K562 (cell line): ENCODE data around the gene GET4. TPM values are rescaled to one million over a fixed set of nuclear protein-coding genes. Genes with fewer than 3 reads are reported as not detected.

Experiments used
- ATAC-seq: fragments of 200-7000 bp; cut with Tn5 transposase; 3 replicates; pipeline ENCODE4 v1.9.1; 2020; ENCODE audit warnings: moderate library complexity
- BruUV-seq: library from RNA; stranded (reverse); fragments of 400-500 nt; replicated peaks from 2 replicates; lab custom pipeline; 2021; lab: Mats Ljungman, UMichigan
- CTCF ChIA-PET: fragments of 300-600 bp; formaldehyde crosslinking; extraction: SDS; loops from one replicate; lab custom pipeline; 2021; ENCODE audit warnings: low intra/inter-chr PET ratio; lab: Yijun Ruan, JAX
- POLR2A ChIA-PET: fragments of 300-600, 350-650 bp; sonication (Branson Sonifier 250); formaldehyde crosslinking; extraction: SDS; loops from one replicate; lab custom pipeline; 2021; ENCODE audit warnings: antibody characterized with exemption, inconsistent platforms; lab: Yijun Ruan, JAX
- DNase-seq, 4 experiments: peaks; one replicate each; pipeline versions ENCODE4 v3.0.0 to v3.0.0-alpha.2; 2011 to 2018; ENCODE audit warnings: low spot score in 3 of 4, mixed read lengths in 3 of 4; ENCODE audit errors: extremely low read depth in 1 of 4
- FAIRE-seq: peaks from 2 replicates; lab custom pipeline; 2011; peaks lifted over from hg19 to GRCh38; lab: Jason Lieb, UNC
- H2AFZ ChIP-seq: 2 replicates; pipeline ENCODE4 v1.6.0; 2011; ENCODE audit warnings: low read depth, low read length, control low read depth, inconsistent platforms
- H3K27ac ChIP-seq: fragments of 200-600 bp; 3 replicates; pipeline ENCODE4 v1.8.0; 2011; ENCODE audit warnings: low read depth, mild to moderate bottlenecking, control low read depth, inconsistent platforms, low read length, moderate library complexity, mixed read lengths; ENCODE audit errors: extremely low read depth
- H3K27me3 ChIP-seq, 2 experiments: fragments of 300-600 bp in 1 of 2; 2 replicates in 1 of 2; 3 replicates in 1 of 2; pipeline versions ENCODE4 v1.6.0 to v1.8.0; 2011; ENCODE audit warnings: inconsistent platforms in 2 of 2, low read length in 2 of 2, mild to moderate bottlenecking in 1 of 2, mixed read lengths in 1 of 2, moderate library complexity in 1 of 2; ENCODE audit not compliant: control insufficient read depth in 2 of 2, insufficient read depth in 2 of 2
- H3K36me3 ChIP-seq: fragments of 300-600 bp; 3 replicates; pipeline ENCODE4 v1.8.0; 2011; ENCODE audit warnings: mild to moderate bottlenecking, low read length, inconsistent platforms; ENCODE audit not compliant: control insufficient read depth, insufficient read depth
- H3K4me1 ChIP-seq, 2 experiments: fragments of 200-600 bp in 1 of 2; replicated peaks in 1 of 2; 2 replicates in 1 of 2; 3 replicates in 1 of 2; pipeline versions ENCODE4 v1.5.1 to v1.8.0; 2011; ENCODE audit warnings: inconsistent platforms in 2 of 2, low read length in 2 of 2, mild to moderate bottlenecking in 1 of 2, mixed read lengths in 1 of 2, moderate library complexity in 1 of 2; ENCODE audit not compliant: control insufficient read depth in 2 of 2, insufficient read depth in 2 of 2
- H3K4me2 ChIP-seq: 2 replicates; pipeline ENCODE4 v1.6.1; 2011; ENCODE audit warnings: low read length, control low read depth, inconsistent platforms, mixed read lengths; ENCODE audit not compliant: insufficient read depth
- H3K4me3 ChIP-seq: fragments of 200-600 bp; sonication (generic), shearing (Covaris generic); 2 replicates; pipeline ENCODE4 v1.5.1; 2016; ENCODE audit warnings: control low read depth, inconsistent platforms
- H3K79me2 ChIP-seq: fragments of 200-600 bp; 3 replicates; pipeline ENCODE4 v1.8.0; 2011; ENCODE audit warnings: low read length, inconsistent platforms; ENCODE audit not compliant: control insufficient read depth, insufficient read depth
- H3K9ac ChIP-seq, 2 experiments: 2 replicates each; pipeline versions ENCODE4 v1.6.0 to v1.6.1; 2011; ENCODE audit warnings: low read depth in 2 of 2, low read length in 2 of 2, control low read depth in 1 of 2, inconsistent platforms in 1 of 2, mild to moderate bottlenecking in 1 of 2, mixed read lengths in 1 of 2; ENCODE audit not compliant: insufficient read depth in 1 of 2
- H3K9me1 ChIP-seq: one replicate; pipeline ENCODE4 v1.6.0; 2011; ENCODE audit warnings: inconsistent platforms, mild to moderate bottlenecking, low read length, moderate library complexity; ENCODE audit not compliant: control insufficient read depth, insufficient read depth
- H3K9me3 ChIP-seq: replicated peaks from 2 replicates; pipeline ENCODE4 v1.5.1; 2011; ENCODE audit warnings: low read depth, low read length, inconsistent platforms; ENCODE audit not compliant: control insufficient read depth, insufficient read depth
- H4K20me1 ChIP-seq: replicated peaks from 2 replicates; pipeline ENCODE4 v1.6.1; 2011; ENCODE audit warnings: low read length, inconsistent platforms, mixed read lengths; ENCODE audit not compliant: control insufficient read depth, insufficient read depth
- ATF1 ChIP-seq, 2 experiments: fragments of 450-650 bp in 1 of 2; IDR thresholded peaks; 2 replicates each; pipeline ENCODE4 v1.6.1; 2016; ENCODE audit warnings: missing compliant biosample characterization in 1 of 2, missing genetic modification characterization in 1 of 2
- ATF7 ChIP-seq: fragments of 450-650 bp; IDR thresholded peaks from 2 replicates; pipeline ENCODE4 v1.7.1; 2014; ENCODE audit warnings: mild to moderate bottlenecking, moderate library complexity
- HEY1 ChIP-seq: fragments of 250-450 bp; sonication (Bioruptor Pico); IDR thresholded peaks from 2 replicates; pipeline ENCODE4 v1.5.0; 2020; ENCODE audit warnings: mild to moderate bottlenecking, moderate library complexity, borderline replicate concordance
- POLR2G ChIP-seq: fragments of 200-400 bp; formaldehyde crosslinking; IDR thresholded peaks from 2 replicates; pipeline ENCODE4 v1.6.1; 2017; ENCODE audit warnings: low read depth, mild to moderate bottlenecking, antibody characterized with exemption, low read length, moderate library complexity
- RBBP5 ChIP-seq: fragments of 200-600 bp; sonication (generic); IDR thresholded peaks from 2 replicates; pipeline ENCODE4 v1.6.1; 2012; ENCODE audit warnings: borderline replicate concordance, mild to moderate bottlenecking, low read length, control low read depth, inconsistent platforms; ENCODE audit not compliant: insufficient read depth, poor library complexity, severe bottlenecking
- STAG1 ChIP-seq: sonication (generic); formaldehyde crosslinking; IDR thresholded peaks from 2 replicates; pipeline ENCODE4 v1.5.0; 2020; ENCODE audit warnings: missing genetic modification reagents, borderline replicate concordance
- ZNF140 ChIP-seq: fragments of 250-450 bp; sonication (Bioruptor Pico); IDR thresholded peaks from 2 replicates; pipeline ENCODE4 v1.8.0; 2021; ENCODE audit warnings: moderate library complexity, mild to moderate bottlenecking, inconsistent platforms
- WGBS: fragments of 100-300 bp; shearing (Covaris generic); methylation state at CpG from one replicate; pipeline ENCODE4 v1.1.6; 2016; ENCODE audit warnings: low coverage, mixed read lengths; ENCODE audit not compliant: insufficient coverage; ENCODE audit errors: missing lambda C conversion rate; 5-methylcytosine and 5-hydroxymethylcytosine counted together
- in situ Hi-C: fragments of 300-500 bp; cut with MboI; formaldehyde crosslinking; loops from 4 replicates; pipeline ENCODE4 v1.15.0; 2018; ENCODE audit warnings: inconsistent platforms, mixed read lengths
- intact Hi-C: fragments of 100-400 bp; cut with micrococcal nuclease; formaldehyde crosslinking; loops from 2 replicates; pipeline ENCODE4 v1.14.2; 2022
- polyA plus RNA-seq, 8 experiments: library from polyadenylated mRNA; depleted of rRNA in 4 of 8; stranded (reverse) in 5 of 8; unstranded in 3 of 8; fragments of >200 nt; fragmentation: Nextera tagmentation in 2 of 8; fragmentation: Illumina TruSeq in 1 of 8; extraction: Ambion mirVana in 2 of 8; extraction: Trizol in 1 of 8; gene quantifications; 2 replicates each; pipeline versions ENCODE4 v1.2.1 to v1.2.3, GENCODE V29; 2011 to 2014; ENCODE audit warnings: inconsistent platforms in 1 of 8, missing spikeins in 1 of 8
- total RNA-seq, 7 experiments: library from RNA; depleted of rRNA in 6 of 7; stranded (reverse); fragments of >200 nt in 6 of 7; fragmentation: Illumina TruSeq in 2 of 7; extraction: Trizol in 2 of 7; gene quantifications; 2 replicates each; pipeline versions ENCODE4 v1.2.1 to v1.2.3, GENCODE V29; 2011 to 2021; ENCODE audit warnings: low replicate concordance in 1 of 7

The GET4 gene
- total and polyA plus RNA-seq, 9 of the 15 experiments (the other 6 are each of a cell fraction or from before 2014, with no cell fraction given): 0.99 to 122 (median 40.4) TPM

DNA sequence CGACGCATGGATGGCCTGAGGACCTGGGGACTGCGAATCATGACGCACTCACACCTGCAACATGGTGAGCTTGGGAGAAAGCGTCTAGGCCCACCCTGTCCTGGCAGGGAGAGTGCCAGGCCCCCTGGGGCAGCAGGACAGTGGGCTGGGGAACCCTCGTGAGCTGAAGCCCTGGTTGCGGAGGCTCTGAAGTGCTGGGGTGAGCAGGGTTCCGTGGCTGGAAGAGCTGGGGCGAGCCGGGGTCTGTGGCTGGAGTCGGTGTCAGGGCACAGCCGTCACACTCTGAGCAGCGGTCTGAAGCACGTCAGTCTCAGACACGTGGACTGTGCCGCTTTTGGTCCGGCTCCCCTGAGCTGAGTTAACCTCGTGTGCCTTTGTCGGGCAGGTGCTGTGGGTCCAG is 39.4 kb upstream of the GET4 start:
- Histone ChIP-seq H3K9ac (peak overlapping the region in 1 of 2 experiments; percentile 49; a peak in 2 of 4 replicates), H3K4me1 (peaks cover 11 to 28% of the 10 kb centered on the region in 2 experiments), H3K9me3 (no peaks in the 10 kb centered on the region), H3K27me3 (no peaks in the 10 kb centered on the region), H2AFZ (no peak overlapping the region), H3K79me2 (peaks cover 61% of the 10 kb centered on the region), H3K4me3 (no peak overlapping the region), H3K36me3 (peaks cover 62% of the 10 kb centered on the region; the same call in 2 of the 3 replicates), H3K4me2 (no peak overlapping the region), H3K27ac (no peak overlapping the region), H4K20me1 (peaks cover 23% of the 10 kb centered on the region; the same call in 1 of the 2 replicates), H3K9me1 (peaks cover 20% of the 10 kb centered on the region)
- no peak for FAIRE-seq
- no peak for ATAC-seq
- POLR2A ChIA-PET: interaction anchor here (1.0 to 1.4 kb wide), 2 partner anchors 20 to 27 kb away, joined by 3 read pairs; no protein-coding TSS in a partner anchor
- intact Hi-C loops (no loop called here), in situ Hi-C loops (no loop called here)
- no peak for TF ChIP-seq RBBP5
- TF ChIP-seq HEY1 (CRISPR knock-in tag): no peak
- TF ChIP-seq POLR2G: peak; percentile 60
- 0 out of 2 replicates have a peak, but pooled peaks have one; percentile 8 for TF ChIP-seq STAG1 (CRISPR knock-in tag)
- TF ChIP-seq ATF1 (CRISPR knock-in tag; IDR thresholded peaks at IDR 0.05): no peak
- TF ChIP-seq ATF1 (tag; IDR thresholded peaks at IDR 0.05): no peak
- no peak for TF ChIP-seq ATF7
- no peak for TF ChIP-seq ZNF140 (CRISPR knock-in tag)
- no peak for DNase-seq
- BruUV-seq: no TSS peak
- CTCF ChIA-PET: no interaction called here
- WGBS: 99% methylated on average over 13 of the region's 19 CpGs
